ENCODE measurements around the gene ZC3H7A. TPM values are rescaled to one million over a fixed set of nuclear protein-coding genes. Genes with fewer than 3 reads are reported as not detected.

ZC3H7A gene
- total and polyA plus RNA-seq, 7 donors, result 19.9 to 62.5 (median 45.5) TPM

DNA sequence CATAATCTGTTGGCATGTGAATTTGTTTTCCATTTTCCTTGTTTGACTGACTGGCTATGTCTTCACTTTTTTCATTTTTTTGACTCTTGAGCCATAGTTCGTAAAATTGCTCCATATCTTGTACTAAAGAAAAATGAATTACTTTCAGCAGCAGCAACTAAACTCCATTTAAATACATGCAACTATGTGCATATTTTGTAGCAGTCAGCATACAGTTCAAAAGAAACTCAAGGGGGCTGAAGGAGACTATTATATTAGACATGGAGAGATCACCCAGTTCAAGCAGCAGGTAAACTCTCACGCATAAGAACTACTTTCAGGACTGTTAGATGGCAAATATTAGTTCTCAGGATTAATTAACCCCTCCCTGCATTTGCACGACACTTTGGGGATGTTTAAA is 40.8 kb downstream of the ZC3H7A start:
- H3K4me3 ChIP-seq, result no peak overlapping the region
- H3K36me3 ChIP-seq, result peaks cover 15 to 99% (median 52%) of the 10 kb centered on the region in 4 donors
- H3K27ac ChIP-seq, result no peak overlapping the region
- no peak for DNase-seq
- peaks cover 0 to 7% (median 5%) of the 10 kb centered on the region in 4 donors for H3K4me1 ChIP-seq
- intact Hi-C loops (cut with DNase I), result no loop called here
- 94 to 96% methylated on average over 3 of the region's 3 CpGs for WGBS, 2 donors
- H3K27me3 ChIP-seq, result no peaks in the 10 kb centered on the region
- no peaks in the 10 kb centered on the region for H3K9me3 ChIP-seq
- TF ChIP-seq POLR2AphosphoS5 (IDR thresholded peaks at IDR 0.05) (no peak), EP300 (IDR thresholded peaks at IDR 0.05) (no peak), POLR2A (IDR thresholded peaks at IDR 0.05) (no peak)
- TF ChIP-seq, protein P1, sequence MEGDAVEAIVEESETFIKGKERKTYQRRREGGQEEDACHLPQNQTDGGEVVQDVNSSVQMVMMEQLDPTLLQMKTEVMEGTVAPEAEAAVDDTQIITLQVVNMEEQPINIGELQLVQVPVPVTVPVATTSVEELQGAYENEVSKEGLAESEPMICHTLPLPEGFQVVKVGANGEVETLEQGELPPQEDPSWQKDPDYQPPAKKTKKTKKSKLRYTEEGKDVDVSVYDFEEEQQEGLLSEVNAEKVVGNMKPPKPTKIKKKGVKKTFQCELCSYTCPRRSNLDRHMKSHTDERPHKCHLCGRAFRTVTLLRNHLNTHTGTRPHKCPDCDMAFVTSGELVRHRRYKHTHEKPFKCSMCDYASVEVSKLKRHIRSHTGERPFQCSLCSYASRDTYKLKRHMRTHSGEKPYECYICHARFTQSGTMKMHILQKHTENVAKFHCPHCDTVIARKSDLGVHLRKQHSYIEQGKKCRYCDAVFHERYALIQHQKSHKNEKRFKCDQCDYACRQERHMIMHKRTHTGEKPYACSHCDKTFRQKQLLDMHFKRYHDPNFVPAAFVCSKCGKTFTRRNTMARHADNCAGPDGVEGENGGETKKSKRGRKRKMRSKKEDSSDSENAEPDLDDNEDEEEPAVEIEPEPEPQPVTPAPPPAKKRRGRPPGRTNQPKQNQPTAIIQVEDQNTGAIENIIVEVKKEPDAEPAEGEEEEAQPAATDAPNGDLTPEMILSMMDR (IDR thresholded peaks at IDR 0.05), result no peak

DNA sequence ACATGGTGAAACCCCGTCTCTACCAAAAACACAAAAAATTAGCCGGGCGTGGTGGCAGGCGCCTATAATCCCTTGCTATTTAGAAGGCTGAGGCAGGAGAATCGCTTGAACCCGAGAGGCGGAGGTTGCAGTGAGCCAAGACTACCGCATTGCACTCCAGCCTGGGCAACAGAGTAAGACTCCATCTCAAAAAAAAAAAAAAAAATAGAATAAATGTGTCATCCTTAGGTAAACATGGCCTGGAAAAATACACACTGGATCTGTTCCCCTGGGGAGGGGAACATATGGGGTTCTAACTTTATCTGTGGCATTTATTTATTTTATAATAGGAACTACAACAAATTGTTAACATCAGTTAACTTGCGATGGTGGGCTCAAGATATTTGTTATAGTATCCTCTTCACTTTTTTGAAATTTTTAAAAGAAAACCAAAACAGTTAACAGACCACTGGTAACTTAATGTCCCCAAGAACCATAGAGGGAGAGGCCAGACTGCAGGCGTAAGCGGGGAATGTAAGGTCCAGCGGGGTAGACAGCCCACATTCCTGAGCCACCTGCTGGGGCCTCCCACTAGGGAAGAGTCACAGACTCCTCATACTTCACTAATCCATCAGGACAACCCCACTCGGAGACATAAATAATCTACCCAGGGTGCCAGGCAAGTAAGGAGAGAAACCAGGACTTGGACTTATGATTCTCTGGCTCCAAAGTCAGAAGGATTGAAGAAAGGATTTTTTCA is 41.9 kb downstream of the ZC3H7A start:
- no peak for DNase-seq
- peaks cover 0 to 7% (median 5%) of the 10 kb centered on the region in 4 donors for H3K4me1 ChIP-seq
- H3K36me3 ChIP-seq, result peaks cover 16 to 99% (median 56%) of the 10 kb centered on the region in 4 donors
- WGBS, 2 donors, result 92 to 95% methylated on average over 13 of the region's 13 CpGs
- H3K27ac ChIP-seq, result no peak overlapping the region
- no peak overlapping the region for H3K4me3 ChIP-seq
- TF ChIP-seq POLR2AphosphoS5 (IDR thresholded peaks at IDR 0.05) (no peak), EP300 (IDR thresholded peaks at IDR 0.05) (no peak)
- TF ChIP-seq, protein P1 (IDR thresholded peaks at IDR 0.05), result no peak
- intact Hi-C loops (cut with DNase I), result no loop called here
- no peaks in the 10 kb centered on the region for H3K9me3 ChIP-seq
- H3K27me3 ChIP-seq, result no peaks in the 10 kb centered on the region

DNA sequence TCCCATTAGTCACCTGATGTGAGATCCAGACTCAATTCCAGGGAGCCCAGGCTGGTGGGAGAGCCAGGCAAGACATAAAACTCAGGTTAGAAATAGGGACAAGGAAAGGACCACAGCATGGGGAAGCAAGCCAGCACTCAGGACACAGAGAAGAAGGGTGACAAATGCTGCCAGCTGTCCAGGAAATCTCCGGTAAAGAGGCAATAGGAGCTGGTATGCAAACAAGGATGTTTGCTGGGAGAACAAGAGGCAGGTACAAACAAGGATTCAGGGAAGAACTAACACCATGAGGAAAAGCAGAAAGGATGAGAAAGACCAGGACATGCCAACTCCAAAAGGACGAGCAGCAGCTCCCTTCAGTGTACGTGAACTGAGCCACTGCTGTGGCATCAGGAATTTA is 44.2 kb downstream of the ZC3H7A start:
- H3K9me3 ChIP-seq, result no peaks in the 10 kb centered on the region
- H3K27me3 ChIP-seq, result no peaks in the 10 kb centered on the region
- H3K4me3 ChIP-seq, result no peak overlapping the region
- WGBS, 2 donors, result 38 to 72% methylated on average over 3 of the region's 3 CpGs
- peaks cover 0 to 3% (median 1%) of the 10 kb centered on the region in 4 donors for H3K4me1 ChIP-seq
- no peak overlapping the region for H3K27ac ChIP-seq
- H3K36me3 ChIP-seq, result peaks cover 13 to 94% (median 62%) of the 10 kb centered on the region in 4 donors
- no peak for TF ChIP-seq POLR2A (IDR thresholded peaks at IDR 0.05)
- TF ChIP-seq EP300 (IDR thresholded peaks at IDR 0.05), result no peak
- TF ChIP-seq, protein P1 (IDR thresholded peaks at IDR 0.05), result no peak
- TF ChIP-seq POLR2AphosphoS5 (IDR thresholded peaks at IDR 0.05), result no peak
- DNase-seq, result no peak
- intact Hi-C loops (cut with DNase I), result no loop called here

DNA sequence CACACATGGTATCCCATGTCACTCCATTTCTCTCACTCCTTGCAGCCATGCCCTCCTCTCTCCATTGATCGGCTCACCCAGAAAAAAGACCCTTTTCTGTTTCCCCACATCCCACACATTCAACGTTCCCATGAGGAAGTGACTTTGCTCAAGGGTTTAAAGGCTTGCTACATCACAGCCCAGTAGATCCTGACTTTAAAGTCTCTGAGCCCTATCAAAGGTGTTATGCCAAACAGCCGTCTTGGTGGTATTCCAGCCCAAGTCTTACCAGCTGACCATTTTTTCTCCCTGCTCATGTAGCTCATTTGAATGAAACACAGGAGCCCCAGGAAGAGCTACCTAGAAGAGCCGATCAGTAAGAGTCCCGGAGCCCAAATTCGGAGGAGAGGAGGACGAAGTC is 47.0 kb downstream of the ZC3H7A start:
- Histone ChIP-seq H3K4me1 (no peaks in the 10 kb centered on the region), H3K4me3 (no peak overlapping the region), H3K27me3 (no peaks in the 10 kb centered on the region), H3K9me3 (no peaks in the 10 kb centered on the region), H3K36me3 (peaks cover 6 to 68% (median 43%) of the 10 kb centered on the region in 4 donors), H3K27ac (no peak overlapping the region)
- DNase-seq, result no peak
- TF ChIP-seq, protein P1 (IDR thresholded peaks at IDR 0.05), result no peak
- TF ChIP-seq EP300 (IDR thresholded peaks at IDR 0.05) (no peak), POLR2A (IDR thresholded peaks at IDR 0.05) (no peak), POLR2AphosphoS5 (IDR thresholded peaks at IDR 0.05) (no peak)
- intact Hi-C loops (cut with DNase I), result no loop called here
- 85 to 93% methylated on average over 7 of the region's 7 CpGs for WGBS, 2 donors

All from sigmoid colon (tissue), 7 donors.